K562 (cell line): Measurements from ENCODE around the gene PKDREJ. TPM values are rescaled to one million over a fixed set of nuclear protein-coding genes. Genes with fewer than 3 reads are reported as not detected.
A peak's percentile ranks its signal among the peaks of the same experiment; 100 is the strongest.

Experiments
- ATAC-seq: fragments of 200-7000 bp; cut with Tn5 transposase; 3 replicates; pipeline ENCODE4 v1.9.1; 2020; ENCODE audit warnings: moderate library complexity
- BruUV-seq: library from RNA; stranded (reverse); fragments of 400-500 nt; replicated peaks from 2 replicates; lab custom pipeline; 2021; lab: Mats Ljungman, UMichigan
- CTCF ChIA-PET: fragments of 300-600 bp; formaldehyde crosslinking; extraction: SDS; loops from one replicate; lab custom pipeline; 2021; ENCODE audit warnings: low intra/inter-chr PET ratio; lab: Yijun Ruan, JAX
- POLR2A ChIA-PET: fragments of 300-600, 350-650 bp; sonication (Branson Sonifier 250); formaldehyde crosslinking; extraction: SDS; loops from one replicate; lab custom pipeline; 2021; ENCODE audit warnings: antibody characterized with exemption, inconsistent platforms; lab: Yijun Ruan, JAX
- DNase-seq, 4 experiments: peaks; one replicate each; pipeline versions ENCODE4 v3.0.0 to v3.0.0-alpha.2; 2011 to 2018; ENCODE audit warnings: low spot score in 3 of 4, mixed read lengths in 3 of 4; ENCODE audit errors: extremely low read depth in 1 of 4
- FAIRE-seq: peaks from 2 replicates; lab custom pipeline; 2011; peaks lifted over from hg19 to GRCh38; lab: Jason Lieb, UNC
- H2AFZ ChIP-seq: 2 replicates; pipeline ENCODE4 v1.6.0; 2011; ENCODE audit warnings: low read depth, low read length, control low read depth, inconsistent platforms
- H3K27ac ChIP-seq: fragments of 200-600 bp; 3 replicates; pipeline ENCODE4 v1.8.0; 2011; ENCODE audit warnings: low read depth, mild to moderate bottlenecking, control low read depth, inconsistent platforms, low read length, moderate library complexity, mixed read lengths; ENCODE audit errors: extremely low read depth
- H3K27me3 ChIP-seq, 2 experiments: fragments of 300-600 bp in 1 of 2; 2 replicates in 1 of 2; 3 replicates in 1 of 2; pipeline versions ENCODE4 v1.6.0 to v1.8.0; 2011; ENCODE audit warnings: inconsistent platforms in 2 of 2, low read length in 2 of 2, mild to moderate bottlenecking in 1 of 2, mixed read lengths in 1 of 2, moderate library complexity in 1 of 2; ENCODE audit not compliant: control insufficient read depth in 2 of 2, insufficient read depth in 2 of 2
- H3K36me3 ChIP-seq: fragments of 300-600 bp; 3 replicates; pipeline ENCODE4 v1.8.0; 2011; ENCODE audit warnings: mild to moderate bottlenecking, low read length, inconsistent platforms; ENCODE audit not compliant: control insufficient read depth, insufficient read depth
- H3K4me1 ChIP-seq, 2 experiments: fragments of 200-600 bp in 1 of 2; replicated peaks in 1 of 2; 2 replicates in 1 of 2; 3 replicates in 1 of 2; pipeline versions ENCODE4 v1.5.1 to v1.8.0; 2011; ENCODE audit warnings: inconsistent platforms in 2 of 2, low read length in 2 of 2, mild to moderate bottlenecking in 1 of 2, mixed read lengths in 1 of 2, moderate library complexity in 1 of 2; ENCODE audit not compliant: control insufficient read depth in 2 of 2, insufficient read depth in 2 of 2
- H3K4me2 ChIP-seq: 2 replicates; pipeline ENCODE4 v1.6.1; 2011; ENCODE audit warnings: low read length, control low read depth, inconsistent platforms, mixed read lengths; ENCODE audit not compliant: insufficient read depth
- H3K4me3 ChIP-seq: fragments of 200-600 bp; sonication (generic), shearing (Covaris generic); 2 replicates; pipeline ENCODE4 v1.5.1; 2016; ENCODE audit warnings: control low read depth, inconsistent platforms
- H3K79me2 ChIP-seq: fragments of 200-600 bp; 3 replicates; pipeline ENCODE4 v1.8.0; 2011; ENCODE audit warnings: low read length, inconsistent platforms; ENCODE audit not compliant: control insufficient read depth, insufficient read depth
- H3K9ac ChIP-seq, 2 experiments: 2 replicates each; pipeline versions ENCODE4 v1.6.0 to v1.6.1; 2011; ENCODE audit warnings: low read depth in 2 of 2, low read length in 2 of 2, control low read depth in 1 of 2, inconsistent platforms in 1 of 2, mild to moderate bottlenecking in 1 of 2, mixed read lengths in 1 of 2; ENCODE audit not compliant: insufficient read depth in 1 of 2
- H3K9me1 ChIP-seq: one replicate; pipeline ENCODE4 v1.6.0; 2011; ENCODE audit warnings: inconsistent platforms, mild to moderate bottlenecking, low read length, moderate library complexity; ENCODE audit not compliant: control insufficient read depth, insufficient read depth
- H3K9me3 ChIP-seq: replicated peaks from 2 replicates; pipeline ENCODE4 v1.5.1; 2011; ENCODE audit warnings: low read depth, low read length, inconsistent platforms; ENCODE audit not compliant: control insufficient read depth, insufficient read depth
- H4K20me1 ChIP-seq: replicated peaks from 2 replicates; pipeline ENCODE4 v1.6.1; 2011; ENCODE audit warnings: low read length, inconsistent platforms, mixed read lengths; ENCODE audit not compliant: control insufficient read depth, insufficient read depth
- ETV6 ChIP-seq, 3 experiments: fragments of 150-350 bp in 1 of 3; sonication (generic) in 1 of 3; formaldehyde crosslinking in 1 of 3; IDR thresholded peaks; 2 replicates each; pipeline versions ENCODE4 v1.6.1 to v1.8.0; 2014 to 2022; ENCODE audit warnings: borderline replicate concordance in 2 of 3, low read depth in 2 of 3, antibody characterized with exemption in 1 of 3, low read length in 1 of 3, mild to moderate bottlenecking in 1 of 3, missing genetic modification reagents in 1 of 3
- MCM5 ChIP-seq: fragments of 450-650 bp; IDR thresholded peaks from 2 replicates; pipeline ENCODE4 v1.6.1; 2016; ENCODE audit warnings: low read depth
- RBFOX2 ChIP-seq: fragments of 200-400 bp; formaldehyde crosslinking; IDR thresholded peaks from 2 replicates; pipeline ENCODE4 v1.6.1; 2017; ENCODE audit warnings: low read depth, mild to moderate bottlenecking, low read length, moderate library complexity
- SIRT6 ChIP-seq: IDR thresholded peaks from one replicate; pipeline ENCODE4 v1.6.1; 2012; ENCODE audit warnings: low read depth, mild to moderate bottlenecking, control low read depth, inconsistent platforms, low read length, moderate library complexity
- THRAP3 ChIP-seq: fragments of 450-650 bp; IDR thresholded peaks from 2 replicates; pipeline ENCODE4 v1.6.1; 2016; ENCODE audit warnings: mild to moderate bottlenecking, inconsistent platforms, borderline replicate concordance
- ZFPM2 ChIP-seq: fragments of 250-450 bp; sonication (Bioruptor Pico); IDR thresholded peaks from 2 replicates; pipeline ENCODE4 v1.5.1; 2022; ENCODE audit warnings: mild to moderate bottlenecking
- ZNF75A ChIP-seq: fragments of 450-650 bp; formaldehyde crosslinking; IDR thresholded peaks from 2 replicates; pipeline ENCODE4 v1.4.0; 2020; ENCODE audit warnings: mild to moderate bottlenecking
- WGBS: fragments of 100-300 bp; shearing (Covaris generic); methylation state at CpG from one replicate; pipeline ENCODE4 v1.1.6; 2016; ENCODE audit warnings: low coverage, mixed read lengths; ENCODE audit not compliant: insufficient coverage; ENCODE audit errors: missing lambda C conversion rate; 5-methylcytosine and 5-hydroxymethylcytosine counted together
- in situ Hi-C: fragments of 300-500 bp; cut with MboI; formaldehyde crosslinking; loops from 4 replicates; pipeline ENCODE4 v1.15.0; 2018; ENCODE audit warnings: inconsistent platforms, mixed read lengths
- intact Hi-C: fragments of 100-400 bp; cut with micrococcal nuclease; formaldehyde crosslinking; loops from 2 replicates; pipeline ENCODE4 v1.14.2; 2022
- polyA plus RNA-seq, 8 experiments: library from polyadenylated mRNA; depleted of rRNA in 4 of 8; stranded (reverse) in 5 of 8; unstranded in 3 of 8; fragments of >200 nt; fragmentation: Nextera tagmentation in 2 of 8; fragmentation: Illumina TruSeq in 1 of 8; extraction: Ambion mirVana in 2 of 8; extraction: Trizol in 1 of 8; gene quantifications; 2 replicates each; pipeline versions ENCODE4 v1.2.1 to v1.2.3, GENCODE V29; 2011 to 2014; ENCODE audit warnings: inconsistent platforms in 1 of 8, missing spikeins in 1 of 8
- total RNA-seq, 7 experiments: library from RNA; depleted of rRNA in 6 of 7; stranded (reverse); fragments of >200 nt in 6 of 7; fragmentation: Illumina TruSeq in 2 of 7; extraction: Trizol in 2 of 7; gene quantifications; 2 replicates each; pipeline versions ENCODE4 v1.2.1 to v1.2.3, GENCODE V29; 2011 to 2021; ENCODE audit warnings: low replicate concordance in 1 of 7
- TF ChIP-seq, protein P1 (sequence below): fragments of 450-650 bp; formaldehyde crosslinking; IDR thresholded peaks from 2 replicates; pipeline ENCODE4 v1.4.0; 2022; ENCODE audit warnings: mild to moderate bottlenecking, moderate library complexity

Gene PKDREJ
- total and polyA plus RNA-seq, 9 of the 15 experiments (the other 6 are each of a cell fraction or from before 2014, with no cell fraction given) = 0.03 TPM; not detected in 8

DNA sequence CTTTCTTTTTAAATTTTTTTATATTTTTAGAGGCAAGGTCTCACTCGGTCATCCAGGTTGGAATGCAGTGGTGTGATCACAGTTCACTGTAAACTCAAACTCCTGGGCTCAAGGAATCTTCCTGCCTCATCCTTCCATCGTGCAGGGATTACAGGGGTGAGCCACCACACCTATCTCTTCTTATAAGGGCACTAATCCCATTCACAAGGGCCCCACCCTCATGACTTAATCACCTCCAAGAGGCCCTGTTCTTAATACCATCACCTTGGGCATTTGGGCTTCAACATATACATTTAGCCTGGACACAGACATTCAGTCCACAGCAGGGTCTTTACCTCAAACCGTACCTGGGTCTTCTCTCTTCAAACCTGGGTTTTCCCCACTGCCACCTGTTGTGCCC lies 29.0 kb upstream of the PKDREJ start (continued):
- TF ChIP-seq ETV6 (IDR thresholded peaks at IDR 0.05; ENCODE audit: borderline replicate concordance in 1 of 2, low read depth in 2 of 2, low read length in 1 of 2) = no peak
- TF ChIP-seq ETV6 (CRISPR knock-in tag; IDR thresholded peaks at IDR 0.05; ENCODE audit: borderline replicate concordance) = no peak
- no peak for TF ChIP-seq ZFPM2 (CRISPR knock-in tag)
- TF ChIP-seq MCM5 = no peak
- TF ChIP-seq SIRT6 = no peak

DNA sequence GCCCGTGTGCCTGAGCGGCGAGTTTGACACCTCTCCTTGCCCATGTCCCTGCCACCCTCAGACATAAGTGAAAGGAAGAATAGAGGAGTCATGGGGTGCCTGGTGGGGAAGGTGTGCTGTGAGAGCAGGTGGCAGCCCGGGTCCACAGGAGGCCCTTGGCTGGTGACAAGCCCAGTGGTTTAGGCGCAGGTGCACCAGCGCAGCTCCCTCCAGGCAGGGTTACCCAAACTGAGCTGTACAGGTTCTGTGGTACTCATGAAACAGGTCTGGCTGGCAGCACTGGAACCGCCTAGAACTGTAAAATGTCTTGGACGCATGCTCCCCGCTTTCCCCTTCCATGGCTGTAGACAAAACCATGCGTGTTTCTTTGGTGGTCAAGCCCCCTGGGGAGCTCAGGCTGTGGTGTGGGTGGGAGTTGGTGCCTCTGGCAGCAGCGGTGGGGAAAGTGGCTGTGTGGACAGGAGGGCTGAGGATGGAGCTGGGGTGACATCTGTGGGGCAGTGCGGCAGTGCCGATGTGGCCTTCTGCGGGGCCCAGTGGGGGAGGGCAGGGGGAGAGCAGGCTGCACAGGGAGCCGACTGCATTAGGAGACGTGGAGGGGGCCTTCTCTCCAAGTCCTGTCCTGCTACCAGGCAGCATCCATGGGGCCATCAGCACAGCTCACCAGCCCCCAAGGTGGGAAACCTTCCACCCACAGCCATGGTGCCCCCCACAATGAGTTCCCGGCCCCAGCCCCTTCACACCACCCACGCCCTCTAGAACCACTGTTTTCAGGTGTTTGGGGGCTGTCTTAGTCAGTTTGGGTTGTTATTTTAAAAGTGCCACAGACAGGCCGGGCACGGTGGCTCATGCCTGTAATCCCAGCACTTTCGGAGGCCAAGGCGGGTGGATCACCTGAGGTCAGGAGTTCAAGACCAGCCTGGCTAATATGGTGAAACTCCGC lies 28.0 kb upstream of the PKDREJ start:
- FAIRE-seq (no peak), ATAC-seq (no peak), DNase-seq (no peak)
- Histone ChIP-seq H3K79me2 (no peaks in the 10 kb centered on the region), H3K4me1 (peaks cover 0 to 27% of the 10 kb centered on the region in 2 experiments; a peak in 3 of 5 replicates), H3K9me3 (no peaks in the 10 kb centered on the region), H3K27me3 (no peaks in the 10 kb centered on the region), H3K9ac (0 out of 4 replicates have a peak overlapping the region, but pooled peaks of 1 of the 2 experiments have one; percentile 17), H3K9me1 (no peaks in the 10 kb centered on the region), H3K4me2 (no peak overlapping the region), H3K36me3 (peaks cover 18% of the 10 kb centered on the region; the same call in 2 of the 3 replicates), H3K27ac (no peak overlapping the region), H3K4me3 (no peak overlapping the region), H2AFZ (no peak overlapping the region), H4K20me1 (no peaks in the 10 kb centered on the region)
- WGBS = 87% methylated on average over 9 of the region's 23 CpGs
- intact Hi-C loops (no loop called here), in situ Hi-C loops (no loop called here)
- POLR2A ChIA-PET = interaction anchor here (0.6 to 1.0 kb wide), 6 partner anchors 17 to 414 kb away, joined by 3 to 5 read pairs (median 3); no protein-coding TSS in a partner anchor
- TF ChIP-seq THRAP3 = no peak
- TF ChIP-seq, protein P1, sequence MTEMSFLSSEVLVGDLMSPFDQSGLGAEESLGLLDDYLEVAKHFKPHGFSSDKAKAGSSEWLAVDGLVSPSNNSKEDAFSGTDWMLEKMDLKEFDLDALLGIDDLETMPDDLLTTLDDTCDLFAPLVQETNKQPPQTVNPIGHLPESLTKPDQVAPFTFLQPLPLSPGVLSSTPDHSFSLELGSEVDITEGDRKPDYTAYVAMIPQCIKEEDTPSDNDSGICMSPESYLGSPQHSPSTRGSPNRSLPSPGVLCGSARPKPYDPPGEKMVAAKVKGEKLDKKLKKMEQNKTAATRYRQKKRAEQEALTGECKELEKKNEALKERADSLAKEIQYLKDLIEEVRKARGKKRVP (CRISPR knock-in tag) = no peak
- TF ChIP-seq ZNF75A (CRISPR knock-in tag) = no peak
- TF ChIP-seq RBFOX2 = 0 out of 2 replicates have a peak, but pooled peaks have one; percentile 6
- CTCF ChIA-PET = no interaction called here
- BruUV-seq = no TSS peak
